Measurements from ENCODE around the gene PPEF2.

PPEF2 gene

DNA sequence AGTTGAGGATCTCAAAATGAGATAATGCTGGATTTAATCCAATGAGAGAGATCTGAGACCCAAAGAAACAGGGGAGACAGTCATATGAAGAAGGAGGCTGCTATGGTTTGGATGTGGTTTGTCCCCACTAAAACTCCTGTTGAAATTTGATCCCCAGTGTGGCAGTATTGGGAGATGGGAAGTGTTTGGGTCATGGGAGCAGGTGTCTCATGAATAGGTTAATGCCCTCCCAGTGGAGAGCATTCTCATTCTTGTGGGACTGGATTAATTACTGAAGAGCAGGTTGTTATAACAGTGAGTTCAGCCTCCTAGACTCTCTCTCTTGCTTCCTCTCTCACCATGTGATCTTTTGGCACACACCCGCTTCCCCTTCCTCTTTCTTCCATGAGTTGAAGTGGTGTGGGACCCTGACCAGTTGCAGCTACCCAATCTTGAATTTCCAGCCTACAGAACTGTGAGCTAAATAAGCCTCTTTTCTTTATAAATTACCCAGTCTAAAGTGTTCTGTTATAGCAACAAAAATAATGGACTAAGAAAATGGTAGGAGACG is 70.3 kb downstream of the PPEF2 start:
- peak; percentile 38 for DNase-seq

- DNase-seq = no peak
These were observed 71.3 kb downstream of the PPEF2 start for GRCh38 chr4:75830906-75831305.

DNA sequence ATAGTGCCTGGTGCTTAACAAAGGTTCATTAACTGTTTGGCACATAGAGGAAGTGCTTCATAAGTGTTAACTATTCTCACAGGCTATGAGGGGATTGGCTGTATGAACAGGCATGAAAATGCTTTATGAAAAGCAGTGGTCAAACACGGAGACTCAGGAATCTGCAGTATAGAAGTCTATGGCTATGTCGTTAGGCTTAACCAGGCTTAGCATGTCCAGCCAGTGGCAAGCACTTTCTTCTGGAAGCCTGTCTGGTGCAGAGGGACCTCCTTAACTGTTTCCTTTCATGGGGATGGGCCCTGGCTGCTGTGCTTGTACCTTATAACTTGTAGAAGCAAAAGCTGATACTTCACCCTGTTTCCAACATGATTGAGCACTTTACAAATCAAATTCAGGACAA is 78.4 kb downstream of the PPEF2 start:
- DNase-seq = no peak

- DNase-seq = no peak
These were observed 79.8 kb downstream of the PPEF2 start for GRCh38 chr4:75822416-75822815.

DNA sequence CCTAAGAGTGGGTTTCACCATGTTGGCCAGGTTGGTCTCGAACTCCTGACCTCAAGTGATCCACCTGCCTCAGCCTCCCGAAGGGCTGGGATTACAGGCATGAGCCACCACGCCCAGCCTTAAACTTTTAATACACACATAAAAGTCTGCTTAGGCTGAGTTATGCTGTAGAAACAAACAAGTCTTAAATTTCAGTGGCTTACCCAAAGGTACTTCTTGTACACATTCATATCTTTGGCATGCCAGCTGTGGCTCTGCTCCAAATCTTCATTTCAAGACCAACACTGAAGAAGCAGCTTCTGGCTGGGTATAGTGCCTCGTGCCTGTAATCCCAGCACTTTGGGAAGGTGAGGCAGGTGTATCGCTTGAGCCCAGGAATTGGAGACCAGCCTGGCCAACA is 80.3 kb downstream of the PPEF2 start:
- no peak for DNase-seq

DNA sequence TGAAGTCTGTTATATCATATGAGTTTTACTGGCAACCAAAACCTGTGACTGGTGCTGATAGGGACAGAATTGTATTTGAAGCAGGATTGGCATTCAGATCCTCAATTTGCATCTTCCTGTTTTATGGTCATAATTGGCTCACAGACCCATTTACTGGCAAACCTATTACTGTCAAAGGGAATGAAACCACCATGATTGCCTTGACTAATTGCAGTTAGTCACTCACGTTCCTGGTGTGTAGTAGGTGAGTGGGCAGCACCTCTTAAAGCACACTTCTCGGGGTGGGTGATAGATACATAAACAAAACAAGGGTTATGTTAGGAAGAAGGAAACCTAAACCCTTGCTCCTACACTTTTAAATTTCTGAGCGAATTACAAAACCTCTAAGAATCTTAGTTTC is 81.0 kb downstream of the PPEF2 start:
- DNase-seq = no peak

DNA sequence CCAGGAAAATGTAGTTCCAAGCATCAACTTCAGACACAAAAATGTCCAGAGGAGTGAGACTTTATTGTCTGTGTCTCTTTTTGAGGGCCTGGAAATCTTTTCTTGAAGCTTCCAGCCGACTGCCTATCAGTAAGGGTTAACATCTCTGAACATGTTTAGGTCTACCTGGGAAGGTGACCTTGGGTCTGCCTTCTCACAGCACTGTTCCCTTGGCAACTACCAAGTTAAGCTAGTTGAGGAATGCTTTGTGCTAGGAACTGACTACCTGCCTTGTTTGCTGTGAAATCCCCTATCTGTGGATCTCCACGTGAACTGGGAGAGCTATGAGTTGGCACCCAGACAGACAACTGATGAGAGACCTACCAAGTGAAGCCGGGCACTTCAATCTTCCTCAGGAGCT is 81.6 kb downstream of the PPEF2 start:
- DNase-seq = no peak

DNA sequence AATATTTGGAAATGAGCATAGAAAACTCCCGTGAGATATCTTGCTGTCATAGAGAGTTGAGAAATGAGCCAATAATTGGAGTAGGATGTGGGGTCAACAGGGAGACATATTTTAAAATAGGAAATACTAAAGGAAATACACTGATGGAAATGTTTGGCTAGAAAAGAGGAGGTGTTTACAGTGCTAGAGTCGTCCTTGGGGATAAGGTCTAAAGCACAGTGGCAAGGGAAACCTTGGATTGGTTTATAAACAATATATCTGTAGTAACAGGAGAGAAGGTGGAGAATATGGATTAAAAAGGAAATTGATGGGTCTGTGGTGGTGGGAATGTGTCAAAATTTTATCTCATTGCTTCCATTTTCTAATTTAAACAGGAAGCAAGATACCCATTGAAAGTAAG is 82.1 kb downstream of the PPEF2 start:
- DNase-seq = no peak

- DNase-seq = no peak
These were observed 83.1 kb downstream of the PPEF2 start for GRCh38 chr4:75819121-75819520.

- DNase-seq = no peak
These were observed 84.4 kb downstream of the PPEF2 start for GRCh38 chr4:75817901-75818300.

All from NCI-H748 treated with DMSO at 0.1 percent for 48 hours (cell line).